ENCODE data around the gene BEGAIN. TPM values are rescaled to one million over a fixed set of nuclear protein-coding genes. Genes with fewer than 3 reads are reported as not detected.

The BEGAIN gene
- polyA plus RNA-seq, 1 donor from 2014 or later = 10.9 TPM

GRCh38 chr14:100607611-100607956 is 20.4 kb upstream of the BEGAIN start:
- no peak overlapping the region for H3K27ac ChIP-seq (ENCODE audit: low read length)
- H3K9me3 ChIP-seq (ENCODE audit: low read length) = no peaks in the 10 kb centered on the region
- H3K79me2 ChIP-seq (replicated peaks; ENCODE audit: insufficient read depth, low read length) = no peaks in the 10 kb centered on the region
- H3K9ac ChIP-seq (ENCODE audit: low read length) = no peak overlapping the region
- no peaks in the 10 kb centered on the region for H3K27me3 ChIP-seq (ENCODE audit: insufficient read depth, low read depth, low read length)
- TF ChIP-seq RAD21 (conservative IDR thresholded peaks at IDR 0.05) = no peak
- no peak for TF ChIP-seq TAF1 (IDR thresholded peaks at IDR 0.05; ENCODE audit: low read depth)
- no peak for TF ChIP-seq EZH2 (IDR thresholded peaks at IDR 0.05; ENCODE audit: borderline replicate concordance, insufficient read depth, low read length, poor library complexity, severe bottlenecking)
- TF ChIP-seq REST (IDR thresholded peaks at IDR 0.05; ENCODE audit: borderline replicate concordance) = no peak
- no peak for TF ChIP-seq POLR2AphosphoS5 (IDR thresholded peaks at IDR 0.05)
- no peak for TF ChIP-seq MXI1 (conservative IDR thresholded peaks at IDR 0.05; ENCODE audit: poor library complexity, severe bottlenecking)
- no peak for TF ChIP-seq SMC3 (conservative IDR thresholded peaks at IDR 0.05; ENCODE audit: poor library complexity)
- TF ChIP-seq, protein P1, sequence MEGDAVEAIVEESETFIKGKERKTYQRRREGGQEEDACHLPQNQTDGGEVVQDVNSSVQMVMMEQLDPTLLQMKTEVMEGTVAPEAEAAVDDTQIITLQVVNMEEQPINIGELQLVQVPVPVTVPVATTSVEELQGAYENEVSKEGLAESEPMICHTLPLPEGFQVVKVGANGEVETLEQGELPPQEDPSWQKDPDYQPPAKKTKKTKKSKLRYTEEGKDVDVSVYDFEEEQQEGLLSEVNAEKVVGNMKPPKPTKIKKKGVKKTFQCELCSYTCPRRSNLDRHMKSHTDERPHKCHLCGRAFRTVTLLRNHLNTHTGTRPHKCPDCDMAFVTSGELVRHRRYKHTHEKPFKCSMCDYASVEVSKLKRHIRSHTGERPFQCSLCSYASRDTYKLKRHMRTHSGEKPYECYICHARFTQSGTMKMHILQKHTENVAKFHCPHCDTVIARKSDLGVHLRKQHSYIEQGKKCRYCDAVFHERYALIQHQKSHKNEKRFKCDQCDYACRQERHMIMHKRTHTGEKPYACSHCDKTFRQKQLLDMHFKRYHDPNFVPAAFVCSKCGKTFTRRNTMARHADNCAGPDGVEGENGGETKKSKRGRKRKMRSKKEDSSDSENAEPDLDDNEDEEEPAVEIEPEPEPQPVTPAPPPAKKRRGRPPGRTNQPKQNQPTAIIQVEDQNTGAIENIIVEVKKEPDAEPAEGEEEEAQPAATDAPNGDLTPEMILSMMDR (IDR thresholded peaks at IDR 0.05; ENCODE audit: poor library complexity, severe bottlenecking) = no peak
- TF ChIP-seq EP300 (conservative IDR thresholded peaks at IDR 0.05; ENCODE audit: poor library complexity, severe bottlenecking) = no peak
- no peaks in the 10 kb centered on the region for H3K36me3 ChIP-seq (ENCODE audit: insufficient read depth, low read length)
- no peak overlapping the region for H3K4me3 ChIP-seq (ENCODE audit: low read length)
- H3F3A ChIP-seq (ENCODE audit: insufficient read depth, low read length, poor library complexity, severe bottlenecking) = no peaks in the 10 kb centered on the region
- H2AFZ ChIP-seq (ENCODE audit: low read depth, low read length) = no peak overlapping the region
- no peak overlapping the region for H3K4me2 ChIP-seq (ENCODE audit: low read length)
- H3K9me2 ChIP-seq (ENCODE audit: insufficient read depth, low read length) = no peaks in the 10 kb centered on the region
- no peaks in the 10 kb centered on the region for H4K20me1 ChIP-seq (ENCODE audit: insufficient read depth)

DNA sequence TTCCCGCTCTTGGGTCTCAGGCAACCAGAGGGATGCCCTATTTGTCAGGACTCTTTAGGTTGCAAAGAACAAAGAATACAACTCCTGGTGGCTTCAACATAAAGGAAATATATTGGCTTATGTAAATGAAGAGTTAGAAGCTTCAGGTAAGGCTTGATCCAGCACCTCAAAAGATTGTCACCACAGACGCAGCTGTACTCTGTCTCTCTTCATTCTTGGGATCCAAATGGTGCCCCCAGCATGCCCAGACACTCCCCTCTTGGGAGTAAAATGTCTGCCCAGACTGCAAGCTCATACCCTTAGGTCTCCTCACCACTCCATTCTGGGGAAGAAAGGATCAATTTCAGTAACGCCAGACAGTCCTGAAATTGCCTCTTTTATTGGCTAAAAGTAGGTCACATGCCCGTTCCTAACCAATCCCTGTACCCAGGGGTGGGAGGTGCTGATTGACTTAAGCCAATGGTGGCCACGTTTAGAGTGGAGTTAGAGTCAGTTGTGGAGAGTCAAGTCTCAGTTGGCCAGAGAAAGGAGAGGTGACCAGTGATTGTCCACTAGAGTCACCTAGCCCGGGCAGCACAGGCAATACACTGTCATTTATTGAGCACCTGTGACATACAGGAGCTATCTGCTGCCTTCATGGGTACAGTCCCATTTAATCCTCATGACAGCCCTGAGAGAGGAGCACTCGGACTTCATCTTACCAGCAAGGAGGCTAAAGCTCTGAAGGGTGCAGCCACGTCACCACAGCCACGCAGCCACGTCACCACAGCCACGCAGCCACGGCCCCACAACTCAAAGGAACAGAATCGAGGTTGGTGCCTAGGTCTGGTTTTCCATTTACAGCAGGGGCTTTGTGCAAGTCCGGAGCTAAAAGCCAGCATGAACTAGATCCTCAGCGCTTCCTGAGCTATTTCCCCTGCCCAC is 19.7 kb upstream of the BEGAIN start:
- Histone ChIP-seq H3F3A (ENCODE audit: insufficient read depth, low read length, poor library complexity, severe bottlenecking) (no peaks in the 10 kb centered on the region), H2AFZ (ENCODE audit: low read depth, low read length) (no peak overlapping the region), H3K9me3 (ENCODE audit: low read length) (no peaks in the 10 kb centered on the region), H3K79me2 (replicated peaks; ENCODE audit: insufficient read depth, low read length) (no peaks in the 10 kb centered on the region), H3K27ac (ENCODE audit: low read length) (no peak overlapping the region), H3K9me2 (ENCODE audit: insufficient read depth, low read length) (no peaks in the 10 kb centered on the region), H3K4me2 (ENCODE audit: low read length) (no peak overlapping the region), H3K36me3 (ENCODE audit: insufficient read depth, low read length) (no peaks in the 10 kb centered on the region), H3K9ac (ENCODE audit: low read length) (no peak overlapping the region), H4K20me1 (ENCODE audit: insufficient read depth) (no peaks in the 10 kb centered on the region), H3K27me3 (ENCODE audit: insufficient read depth, low read depth, low read length) (no peaks in the 10 kb centered on the region), H3K4me3 (ENCODE audit: low read length) (no peak overlapping the region)
- TF ChIP-seq TAF1 (IDR thresholded peaks at IDR 0.05; ENCODE audit: low read depth) (no peak), MXI1 (conservative IDR thresholded peaks at IDR 0.05; ENCODE audit: poor library complexity, severe bottlenecking) (no peak), REST (IDR thresholded peaks at IDR 0.05; ENCODE audit: borderline replicate concordance) (no peak), EP300 (conservative IDR thresholded peaks at IDR 0.05; ENCODE audit: poor library complexity, severe bottlenecking) (no peak), POLR2AphosphoS5 (IDR thresholded peaks at IDR 0.05) (no peak), EZH2 (IDR thresholded peaks at IDR 0.05; ENCODE audit: borderline replicate concordance, insufficient read depth, low read length, poor library complexity, severe bottlenecking) (no peak), SMC3 (conservative IDR thresholded peaks at IDR 0.05; ENCODE audit: poor library complexity) (no peak), RAD21 (conservative IDR thresholded peaks at IDR 0.05) (no peak)
- TF ChIP-seq, protein P1 (IDR thresholded peaks at IDR 0.05; ENCODE audit: poor library complexity, severe bottlenecking) = no peak
